GM18907 (cell line): ENCODE measurements around the gene TTC33.
"Not testable (repeated sequence)": the region's sequence is repeated elsewhere in the genome, so short reads cannot be mapped to it uniquely, and the experiment has no call there.

ENCODE experiments used
- ATAC-seq: cut with Tn5 transposase; IDR thresholded peaks from one replicate; pipeline ENCODE4 v1.9.1; 2021; ENCODE audit warnings: mild to moderate bottlenecking, moderate library complexity; ENCODE audit not compliant: unreplicated experiment

The TTC33 gene

GRCh38 chr5:40654377-40654991 is 101.3 kb downstream of the TTC33 start:
- ATAC-seq: no peak

- peak; percentile 50 for ATAC-seq
Observed at GRCh38 chr5:40653221-40654022, 102.3 kb downstream of the TTC33 start.

GRCh38 chr5:40652441-40653220 is 103.1 kb downstream of the TTC33 start:
- ATAC-seq: peak; percentile 8

GRCh38 chr5:40651201-40651600 is 104.6 kb downstream of the TTC33 start:
- ATAC-seq: no peak

GRCh38 chr5:40649463-40650030 is 106.2 kb downstream of the TTC33 start:
- ATAC-seq: no peak

GRCh38 chr5:40648150-40648549 is 107.6 kb downstream of the TTC33 start:
- no peak for ATAC-seq

GRCh38 chr5:40646266-40646665 is 109.5 kb downstream of the TTC33 start:
- ATAC-seq: no peak

GRCh38 chr5:40639531-40639930 is 116.2 kb downstream of the TTC33 start:
- ATAC-seq: not testable (repeated sequence)

GRCh38 chr5:40634593-40634992 is 121.2 kb downstream of the TTC33 start:
- no peak for ATAC-seq

GRCh38 chr5:40634154-40634553 is 121.6 kb downstream of the TTC33 start:
- ATAC-seq: no peak

GRCh38 chr5:40631236-40631635 is 124.5 kb downstream of the TTC33 start:
- ATAC-seq: no peak

GRCh38 chr5:40630126-40630525 is 125.6 kb downstream of the TTC33 start:
- ATAC-seq: no peak

- ATAC-seq: no peak
Observed at GRCh38 chr5:40628407-40628806, 127.4 kb downstream of the TTC33 start.

GRCh38 chr5:40627706-40628105 is 128.1 kb downstream of the TTC33 start:
- no peak for ATAC-seq

GRCh38 chr5:40626801-40627200 is 129.0 kb downstream of the TTC33 start:
- ATAC-seq: no peak

GRCh38 chr5:40623480-40624420 is 132.0 kb downstream of the TTC33 start:
- no peak for ATAC-seq

- ATAC-seq: no peak
Observed at GRCh38 chr5:40622463-40623252, 133.1 kb downstream of the TTC33 start.

GRCh38 chr5:40619421-40619820 is 136.3 kb downstream of the TTC33 start:
- no peak for ATAC-seq

GRCh38 chr5:40618926-40619325 is 136.8 kb downstream of the TTC33 start:
- no peak for ATAC-seq
